Measurements from ENCODE around the gene MS4A8.
"Not testable (repeated sequence)": the region's sequence is repeated elsewhere in the genome, so short reads cannot be mapped to it uniquely, and the experiment has no call there.

MS4A8 gene

DNA sequence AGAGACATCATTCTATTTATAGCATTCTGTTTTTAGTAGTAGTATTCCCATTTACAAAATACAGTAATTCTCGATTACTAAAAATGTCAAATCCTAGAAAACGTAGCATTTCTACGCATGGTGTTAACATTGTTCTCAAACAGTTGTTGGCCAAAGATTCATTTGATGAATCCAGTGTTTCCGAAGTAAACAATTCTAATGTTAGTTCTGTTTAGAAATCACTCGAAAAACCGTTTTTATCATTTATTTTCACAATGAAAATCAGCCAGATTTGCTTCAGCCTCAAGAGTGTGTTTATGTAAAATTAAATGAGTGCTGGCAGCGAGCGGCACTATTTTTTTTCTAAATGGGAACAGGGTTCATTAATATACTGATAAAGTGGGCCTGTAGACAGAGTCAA is 32.2 kb downstream of the MS4A8 start:
- no peak for DNase-seq

DNA sequence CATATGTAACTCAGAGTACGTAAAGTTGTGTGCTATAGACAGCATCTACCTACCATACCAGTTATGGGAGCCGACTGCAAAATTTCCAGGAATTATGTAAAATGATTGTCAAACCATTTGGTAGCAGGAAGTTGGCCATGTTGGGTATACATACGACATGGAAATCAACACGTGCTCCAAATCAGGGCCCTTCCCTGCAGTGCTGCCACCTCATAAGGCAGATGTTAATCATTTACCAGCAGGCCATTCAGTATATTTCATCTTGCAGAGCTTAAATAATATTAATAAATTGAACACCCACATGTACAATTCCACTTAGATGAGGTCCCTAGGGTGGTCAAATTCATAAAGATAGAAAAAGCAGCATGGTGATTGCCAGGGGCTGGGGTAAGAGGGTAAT is 34.9 kb downstream of the MS4A8 start:
- no peak for DNase-seq

DNA sequence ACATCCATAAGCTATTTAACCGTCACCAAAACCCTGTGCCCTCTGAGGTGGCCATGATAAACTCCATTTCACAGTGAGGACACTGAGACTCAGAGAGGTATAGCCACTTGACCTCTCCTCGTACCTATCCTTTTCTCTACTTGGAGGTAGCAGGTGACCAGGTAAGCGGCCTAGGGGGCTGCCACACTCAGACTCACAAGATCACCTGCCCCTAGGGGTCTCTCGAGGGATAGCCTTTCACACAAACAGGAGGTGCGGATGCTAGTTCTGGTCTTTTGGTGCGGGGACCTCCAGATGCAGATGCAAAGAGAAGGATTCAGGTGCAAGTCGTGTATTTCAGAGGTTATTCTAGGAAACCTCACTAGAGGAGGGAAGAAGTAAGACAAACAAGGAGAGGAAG is 39.7 kb downstream of the MS4A8 start:
- DNase-seq, result no peak

DNA sequence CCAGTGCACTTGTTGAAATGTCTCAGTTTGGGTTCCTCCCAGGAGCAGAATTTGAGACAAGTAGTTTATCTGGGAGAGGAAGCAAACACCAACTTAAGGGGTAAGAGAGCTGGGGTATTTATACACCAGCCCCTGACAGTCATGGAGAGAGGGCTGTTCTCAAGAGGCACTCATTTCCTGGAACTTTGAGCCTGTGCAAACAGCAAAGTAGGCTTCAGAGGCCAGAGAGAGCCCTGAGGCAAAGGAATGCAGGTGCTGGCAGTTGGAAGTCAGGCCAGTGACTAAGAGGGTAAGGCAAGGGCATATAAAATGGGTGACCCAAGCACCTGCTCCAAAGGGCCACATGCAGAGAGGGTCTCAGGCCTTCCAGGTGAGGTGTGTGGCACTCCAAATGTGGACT is 41.2 kb downstream of the MS4A8 start:
- DNase-seq, result no peak

DNA sequence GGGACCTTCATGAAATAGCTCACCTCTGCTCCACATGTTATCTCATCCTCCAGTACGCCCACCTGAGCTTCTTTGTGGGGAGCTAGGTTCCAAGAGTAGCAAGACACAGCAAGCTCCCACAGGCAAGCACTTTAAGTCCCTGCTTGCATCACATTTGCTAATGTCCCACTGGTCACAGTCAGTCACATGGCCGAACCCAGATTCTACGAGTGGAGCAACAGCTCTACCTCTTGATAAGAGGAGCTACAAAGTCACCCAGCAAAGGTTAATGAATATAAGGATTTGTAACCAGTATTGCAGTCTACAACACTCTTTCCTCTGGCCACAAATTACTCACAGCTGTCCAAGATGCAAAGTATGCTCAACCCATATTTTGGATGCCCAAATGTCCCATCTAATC is 42.0 kb downstream of the MS4A8 start:
- no peak for DNase-seq

DNA sequence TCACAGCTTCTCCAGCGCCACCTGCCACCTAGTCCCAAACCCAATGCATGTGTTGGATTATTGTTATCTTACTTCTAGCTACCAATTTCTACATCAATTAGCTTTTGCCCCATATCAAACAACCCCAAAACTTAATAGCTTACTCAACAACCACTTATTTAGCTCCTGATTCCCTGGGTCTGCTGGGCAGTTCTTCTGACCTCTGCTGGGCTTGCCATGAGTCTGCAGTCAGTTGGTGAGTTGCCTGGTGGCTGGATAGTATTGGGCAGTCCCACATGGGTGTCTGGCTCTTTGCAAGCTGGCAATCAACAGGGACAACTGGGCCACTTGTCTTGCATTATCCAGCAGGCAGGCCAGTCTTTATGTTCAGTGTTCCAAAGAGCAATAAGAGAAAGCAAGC is 43.6 kb downstream of the MS4A8 start:
- DNase-seq, result no peak

DNA sequence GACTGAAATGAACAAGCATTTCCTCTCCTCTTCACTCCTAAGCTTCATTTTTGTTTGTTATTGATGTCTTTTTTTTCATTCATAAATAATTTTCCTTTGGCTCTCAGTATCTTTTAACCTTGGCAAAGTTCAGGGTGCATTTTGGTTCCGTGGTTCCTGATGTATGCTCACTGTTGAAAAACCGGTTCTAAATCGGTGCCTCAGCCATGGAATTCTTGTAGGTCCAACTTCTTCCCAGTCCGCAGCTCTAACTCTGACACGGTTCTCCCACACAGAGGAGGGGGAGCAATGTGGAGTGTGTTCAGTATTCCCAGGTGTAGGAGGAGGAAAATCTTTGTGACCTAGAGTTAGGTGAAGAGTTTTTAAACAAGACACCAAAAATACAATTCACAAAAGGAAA is 44.7 kb downstream of the MS4A8 start:
- no peak for DNase-seq

DNA sequence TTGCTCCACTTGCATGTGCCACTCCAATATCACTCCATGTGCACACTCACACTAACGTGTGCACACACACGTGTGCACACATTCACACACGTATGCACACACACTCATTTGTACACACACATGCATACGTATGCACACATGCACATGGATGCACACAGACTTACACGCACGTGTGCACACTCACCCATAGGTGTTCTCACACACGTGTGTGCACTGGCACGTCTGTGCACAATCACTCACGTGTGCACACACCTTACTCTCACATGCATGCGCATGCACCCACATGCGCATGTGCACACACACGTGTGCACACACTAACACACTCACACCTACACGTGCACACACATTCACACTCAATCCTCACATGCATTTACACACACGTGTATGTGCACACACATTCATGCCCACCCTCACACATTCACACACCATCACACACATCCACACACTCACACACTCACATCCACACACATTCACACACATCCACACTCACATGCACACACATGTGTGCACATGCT is 48.0 kb downstream of the MS4A8 start:
- no peak for DNase-seq

DNA sequence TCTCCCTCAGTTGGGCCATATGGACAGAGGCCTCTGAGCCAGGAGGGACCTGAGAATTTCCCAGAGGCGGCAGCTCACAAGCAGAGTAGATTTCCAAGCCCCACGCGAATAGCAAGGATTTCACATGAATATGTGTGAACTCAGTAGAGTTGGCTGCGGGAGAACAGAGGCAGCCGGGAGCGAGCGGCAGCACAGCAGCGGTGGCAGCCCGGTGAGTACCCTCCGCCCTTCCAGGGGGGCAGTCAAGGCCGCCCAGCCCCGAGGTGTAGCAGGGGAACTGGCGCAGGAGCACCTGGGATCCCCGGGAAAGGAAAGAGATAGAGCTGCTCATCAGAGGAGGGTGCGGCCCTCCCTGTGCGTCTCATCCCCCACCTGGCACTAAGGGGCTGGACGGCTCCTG is 48.8 kb downstream of the MS4A8 start:
- no peak for DNase-seq

DNA sequence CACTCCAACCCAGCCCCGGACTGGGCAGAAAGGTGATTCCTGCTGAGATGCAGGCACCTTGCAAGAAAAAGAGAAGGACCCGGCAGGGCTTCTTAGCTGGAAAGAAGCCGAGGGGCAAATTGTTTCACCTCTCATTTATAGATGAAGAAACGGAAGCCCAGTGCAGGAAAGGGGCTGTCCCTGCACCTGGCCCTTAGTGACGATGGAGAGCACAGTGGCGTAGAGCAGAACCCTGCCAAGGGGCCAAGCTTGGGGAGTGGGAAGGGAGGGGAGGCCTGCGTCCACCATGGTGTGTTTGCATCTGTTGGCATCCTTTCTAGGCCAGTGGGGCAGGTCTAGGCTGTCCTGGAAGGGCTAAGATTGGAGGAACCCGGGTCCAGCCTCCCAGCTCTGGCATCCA is 49.4 kb downstream of the MS4A8 start:
- DNase-seq, result no peak

DNA sequence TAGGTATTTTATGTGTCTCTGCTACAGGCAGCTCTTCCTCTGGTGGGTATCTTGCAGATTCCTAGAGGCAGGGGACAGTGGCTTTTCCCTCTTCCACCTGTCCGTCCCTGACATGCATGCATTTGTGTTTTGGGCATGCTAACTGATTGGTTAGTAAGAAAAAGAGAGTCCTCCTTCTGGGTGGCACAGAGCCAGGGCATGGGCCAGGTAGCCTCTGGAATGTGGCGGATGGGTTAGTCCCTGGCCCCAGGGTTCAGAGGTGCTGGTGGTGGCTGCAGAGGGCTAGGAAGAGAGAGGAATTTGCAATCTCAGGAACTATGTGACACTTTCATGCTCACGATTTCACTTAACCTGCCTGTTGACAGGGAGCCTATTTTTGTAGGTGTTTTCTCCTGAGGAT is 51.5 kb downstream of the MS4A8 start:
- no peak for DNase-seq

DNA sequence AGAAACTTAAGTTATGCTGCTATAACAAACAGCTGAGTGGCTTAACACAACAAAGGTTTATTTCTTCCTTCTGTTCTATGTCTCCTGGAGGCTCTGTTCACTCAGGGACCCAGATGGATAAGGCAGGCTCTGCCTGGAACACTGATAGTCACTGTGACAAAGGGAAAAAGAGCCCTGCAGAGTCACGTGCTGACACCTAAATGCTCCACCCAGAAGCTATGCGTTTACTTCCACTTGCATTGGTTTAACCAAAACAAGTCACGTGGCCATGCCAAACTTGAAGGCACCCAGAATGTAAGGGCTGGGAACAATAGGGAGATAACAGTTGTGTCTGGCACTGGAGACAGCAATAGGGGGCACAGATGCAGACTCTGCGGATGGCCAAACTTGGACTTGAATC is 53.9 kb downstream of the MS4A8 start:
- DNase-seq, result no peak

DNA sequence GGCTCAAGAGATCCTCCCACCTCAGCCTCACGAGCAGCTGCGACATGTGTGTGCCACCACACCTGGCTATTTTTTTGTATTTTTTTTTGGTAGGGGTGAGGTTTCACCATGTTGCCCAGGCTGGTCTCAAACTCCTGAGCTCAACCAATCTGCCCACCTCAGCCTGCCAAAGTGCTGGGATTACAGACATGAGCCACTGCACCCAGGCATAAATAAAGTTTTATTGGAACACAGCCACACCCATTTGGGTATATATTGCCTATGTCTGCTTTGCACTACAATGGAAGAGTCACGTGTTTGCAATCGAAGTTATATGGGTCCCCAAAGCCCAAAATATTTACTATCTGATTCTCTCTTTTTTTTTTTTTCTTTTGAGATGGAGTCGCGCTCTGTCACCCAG is 55.5 kb downstream of the MS4A8 start:
- DNase-seq, result no peak

DNA sequence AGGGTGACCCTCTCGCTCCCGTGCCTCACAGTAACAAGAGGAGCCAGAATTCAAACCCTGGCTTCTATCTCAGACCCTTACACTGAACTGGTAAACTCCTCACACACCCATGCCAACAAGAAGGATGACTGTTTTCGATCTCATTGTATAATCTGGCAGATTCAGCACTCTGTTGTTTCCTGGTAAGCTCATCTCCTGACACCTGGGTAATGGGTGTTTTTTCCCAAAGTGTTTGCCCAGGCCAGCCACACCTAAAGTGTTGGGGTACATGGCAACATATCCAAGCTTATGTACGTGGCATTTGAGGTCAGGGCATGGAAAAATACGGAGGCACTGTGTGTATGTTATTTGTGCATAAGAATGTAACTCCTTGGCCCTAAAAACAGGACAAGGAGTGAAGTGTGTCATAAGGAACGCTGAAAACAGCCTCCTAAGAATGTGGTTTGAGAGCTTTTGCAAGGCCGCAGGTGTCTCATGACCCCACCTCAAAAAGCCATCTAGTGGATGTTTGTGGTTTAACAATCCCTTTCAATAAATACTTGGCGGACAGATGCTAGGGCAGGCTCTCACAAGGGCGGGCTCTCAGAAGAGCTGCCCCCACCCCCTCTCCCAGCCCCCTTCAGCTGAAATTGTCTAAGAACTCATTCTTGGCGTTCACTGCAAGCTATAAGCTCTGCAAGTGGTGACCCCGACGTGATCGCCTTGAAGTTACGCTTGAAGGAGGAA is 57.1 kb downstream of the MS4A8 start, which contains the start of gene MS4A15:
TSS of gene MS4A15 (plus strand) at position 561 of the 726 bp plus-strand sequence. CDS start 6,867 bp downstream, outside the sequence.
- no peak for DNase-seq

DNA sequence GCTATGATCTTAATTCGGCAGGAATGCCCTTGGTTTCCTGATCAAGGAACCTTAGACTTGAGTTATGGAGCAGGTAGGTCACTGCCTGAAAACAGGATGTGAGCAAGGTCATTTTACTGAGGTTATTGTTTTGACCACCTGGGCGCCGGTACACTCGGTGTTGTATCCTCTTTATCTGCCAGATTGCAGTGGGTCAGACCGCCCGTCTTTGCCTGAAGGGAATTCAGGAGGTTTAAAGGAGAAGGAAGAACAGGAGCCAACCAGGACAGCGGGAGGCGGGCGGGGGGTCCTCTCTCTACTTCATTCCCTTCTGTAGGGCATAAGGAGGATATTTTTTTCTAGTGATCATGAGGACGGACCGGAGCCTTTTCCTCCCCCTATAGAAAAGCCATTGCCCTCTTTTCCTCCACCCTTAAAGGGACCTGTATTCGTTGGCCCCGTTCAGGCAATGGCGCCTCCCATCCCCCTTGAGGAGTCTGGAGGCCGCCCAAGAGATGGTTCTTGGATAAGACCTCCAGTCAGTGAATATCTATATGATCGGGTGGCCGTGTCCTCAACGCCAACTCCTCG is 57.9 kb downstream of the MS4A8 start:
- no peak for DNase-seq

DNA sequence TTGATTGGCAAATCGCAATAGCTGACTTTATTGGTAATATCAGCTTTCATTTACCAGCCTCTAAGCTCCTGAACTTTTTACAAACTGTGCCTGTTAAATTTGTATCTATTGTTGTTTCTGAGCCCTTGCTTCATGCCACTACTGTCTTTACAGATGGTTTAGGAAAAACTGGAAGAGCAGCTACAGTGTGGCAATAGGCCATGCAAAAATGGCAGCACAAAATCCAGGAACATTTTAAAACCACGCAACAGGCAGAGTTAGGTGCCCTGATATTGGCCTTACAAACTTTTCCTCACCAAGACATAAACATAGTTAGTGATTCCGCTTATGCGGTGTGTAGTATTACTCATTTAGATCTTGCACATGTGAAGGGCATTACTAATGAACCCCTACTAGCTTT is 59.3 kb downstream of the MS4A8 start:
- DNase-seq, result not testable (repeated sequence)

DNA sequence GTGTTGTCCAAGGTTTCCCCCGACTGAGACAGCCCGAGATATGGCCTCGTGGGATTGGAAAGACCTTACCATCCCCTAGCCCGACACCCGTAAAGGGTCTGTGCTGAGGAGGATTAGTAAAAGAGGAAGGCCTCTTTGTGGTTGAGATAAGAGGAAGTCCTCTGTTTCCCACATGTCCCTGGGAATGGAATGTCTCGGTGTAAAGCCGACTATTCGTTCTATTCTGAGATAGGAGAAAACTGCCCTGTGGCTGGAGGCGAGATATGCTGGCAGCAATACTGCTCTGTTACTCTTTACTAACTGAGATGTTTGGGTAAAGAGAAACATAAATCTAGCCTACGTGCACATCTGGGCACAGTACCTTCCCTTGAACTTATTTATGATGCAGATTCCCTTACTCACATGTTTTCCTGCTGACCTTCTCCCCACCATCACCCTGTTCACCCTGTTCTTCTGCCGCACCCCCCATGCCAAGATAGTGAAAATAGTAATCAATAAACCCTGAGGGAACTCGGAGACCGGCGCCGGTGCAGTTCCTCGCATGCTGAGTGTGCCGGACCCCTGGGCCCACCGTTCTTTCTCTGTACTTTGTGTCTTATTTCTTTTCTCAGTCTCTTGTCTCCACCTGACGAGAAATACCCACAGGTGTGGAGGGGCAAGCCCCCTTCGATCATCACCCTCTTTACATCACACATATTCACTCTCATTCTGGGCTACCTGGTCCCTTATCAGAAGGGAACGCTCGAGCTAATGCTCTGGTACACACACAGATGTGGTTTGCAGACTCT is 60.2 kb downstream of the MS4A8 start:
- not testable (repeated sequence) for DNase-seq

DNA sequence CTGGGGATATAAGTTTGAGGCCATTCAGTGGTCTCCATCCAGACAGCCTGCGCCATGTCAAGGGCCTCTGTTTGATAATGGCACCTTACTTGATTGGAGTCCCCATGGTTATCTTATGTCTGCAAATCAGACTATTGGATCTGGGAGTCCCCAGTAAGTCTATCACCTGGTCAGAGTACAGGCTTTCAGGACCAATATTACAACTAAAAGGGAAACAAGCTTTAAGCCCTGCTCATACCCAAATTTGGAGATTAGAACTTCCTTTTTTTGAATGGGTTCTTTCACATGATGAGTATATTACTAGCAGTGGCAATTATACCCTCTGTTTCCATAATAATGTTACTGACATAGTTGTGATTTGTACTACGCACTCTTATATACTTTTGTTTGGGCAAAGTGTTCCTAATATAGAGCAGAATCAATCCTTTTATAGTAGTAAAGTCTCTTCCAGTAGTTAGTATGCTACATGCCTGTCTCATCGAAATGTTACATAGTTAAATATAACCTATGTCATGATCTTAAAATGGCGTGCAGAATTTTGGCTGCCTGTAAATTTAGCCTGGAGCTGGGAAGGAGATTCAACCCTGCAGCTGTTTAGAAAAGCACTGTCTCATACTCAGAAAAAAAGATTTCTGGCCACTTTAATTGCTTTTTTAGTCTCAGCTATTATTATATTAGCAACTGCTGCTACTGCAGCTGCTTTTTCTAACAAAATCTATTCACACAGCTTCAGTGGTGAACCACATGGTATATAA is 62.2 kb downstream of the MS4A8 start:
- DNase-seq, result no peak

DNA sequence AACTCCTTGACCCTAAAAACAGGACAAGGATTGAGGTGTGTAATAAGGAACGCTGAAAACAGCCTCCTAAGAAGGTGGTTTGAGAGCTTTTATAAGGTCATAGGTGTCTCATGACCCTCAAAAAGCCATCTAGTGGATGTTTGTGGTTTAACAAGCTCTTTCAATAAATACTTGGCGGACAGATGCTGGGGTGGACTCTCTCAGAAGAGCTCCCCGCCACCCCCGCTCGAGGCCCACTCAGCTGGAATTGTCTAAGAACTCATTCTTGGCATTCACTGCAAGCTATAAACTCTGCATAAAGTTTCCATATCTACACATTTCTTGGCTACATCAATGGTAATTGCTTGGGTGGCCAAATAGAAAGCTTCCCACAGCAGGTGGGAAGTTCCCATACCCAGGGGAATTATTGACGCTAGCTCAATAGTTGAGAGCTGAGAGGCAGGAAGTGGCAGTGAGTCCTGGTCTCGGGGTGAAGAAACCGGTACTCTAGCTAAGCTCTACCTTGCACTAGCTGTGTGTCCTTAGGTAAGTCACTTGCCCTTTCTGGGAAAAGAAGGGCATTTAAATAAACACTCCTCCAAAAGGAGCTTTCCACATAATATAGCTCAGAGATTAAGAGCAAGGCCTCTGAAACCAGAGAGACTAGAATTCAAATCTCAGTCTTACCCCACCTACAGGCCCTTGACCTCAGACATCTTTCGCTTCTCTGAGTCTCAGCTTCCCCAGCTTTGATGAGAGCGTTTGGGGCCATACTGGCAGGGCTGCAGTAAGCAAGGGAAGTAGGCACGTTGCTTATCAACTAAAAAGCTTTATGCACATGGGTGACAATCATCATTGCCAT is 63.7 kb downstream of the MS4A8 start:
- no peak for DNase-seq

DNA sequence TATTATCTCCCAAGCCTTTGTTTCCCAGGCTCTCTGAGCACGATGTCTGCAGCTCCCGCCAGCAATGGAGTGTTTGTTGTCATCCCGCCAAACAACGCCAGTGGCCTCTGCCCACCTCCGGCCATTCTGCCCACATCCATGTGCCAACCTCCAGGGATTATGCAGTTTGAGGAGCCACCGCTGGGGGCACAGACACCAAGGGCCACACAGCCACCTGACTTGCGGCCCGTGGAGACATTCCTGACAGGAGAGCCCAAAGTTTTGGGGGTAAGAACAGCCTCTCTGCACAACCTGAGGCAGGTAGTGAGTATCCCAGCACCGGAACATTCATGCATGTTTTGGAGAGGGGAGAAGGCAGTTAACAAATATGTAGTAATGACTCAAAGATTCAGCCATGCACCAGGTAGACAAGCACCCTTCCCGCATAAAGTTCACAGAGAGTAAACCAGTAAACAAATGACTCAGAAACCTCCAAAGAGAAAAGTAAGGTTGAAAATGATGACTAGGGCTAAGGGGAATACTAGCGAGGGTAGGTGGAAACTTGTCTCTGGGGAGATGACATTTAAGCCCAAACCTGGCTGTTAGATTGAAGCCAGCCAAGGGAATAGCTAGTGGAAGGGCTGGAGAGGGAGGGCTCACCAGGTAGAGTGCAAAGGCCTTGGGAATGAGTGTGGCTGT is 64.4 kb downstream of the MS4A8 start:
- DNase-seq, result no peak

DNA sequence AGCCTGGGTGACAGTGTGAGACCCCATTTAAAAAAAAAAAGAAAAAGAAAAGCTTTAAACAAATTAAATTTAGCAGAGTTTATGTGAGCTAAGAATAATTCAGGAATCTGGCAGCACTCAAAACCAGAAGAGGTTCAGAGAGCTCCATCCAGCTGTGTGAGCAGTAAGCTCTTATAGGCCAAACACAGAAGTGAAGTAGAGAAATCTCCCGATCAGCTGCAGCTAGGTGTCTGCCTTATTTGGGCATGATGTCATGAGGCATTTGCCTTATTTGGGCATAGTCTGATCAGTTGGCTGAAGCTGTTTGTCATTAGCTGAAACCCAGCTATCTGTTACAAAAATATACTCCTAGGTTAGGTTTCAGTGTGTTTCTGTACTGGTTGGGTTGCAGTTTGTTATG is 65.5 kb downstream of the MS4A8 start:
- no peak for DNase-seq

DNA sequence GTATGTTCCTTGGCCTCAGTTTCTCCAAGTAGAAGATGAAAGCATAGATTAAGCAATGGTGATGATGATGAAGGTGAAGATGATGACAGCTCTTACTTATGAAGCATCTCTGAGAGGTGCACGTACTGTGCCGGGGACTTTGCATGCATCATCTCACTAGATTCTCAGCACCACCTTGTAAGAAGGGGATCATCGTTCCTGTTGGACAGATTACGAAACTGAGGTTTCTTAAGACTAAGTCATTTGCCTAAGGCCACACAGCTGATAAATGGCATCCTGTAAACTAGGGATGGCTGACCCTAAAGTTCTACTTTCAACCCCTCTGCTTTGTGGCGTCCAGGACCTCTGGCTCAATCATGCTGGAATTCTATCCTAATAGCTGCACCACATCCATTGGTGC is 65.9 kb downstream of the MS4A8 start:
- no peak for DNase-seq
